GM12864 (cell line): ENCODE data around the gene SLC48A1.

ENCODE experiments used
- DNase-seq: peaks from one replicate; pipeline ENCODE4 v3.0.0-alpha.2; 2011; ENCODE audit warnings: low read depth
- H3K4me3 ChIP-seq: 2 replicates; pipeline ENCODE4 v1.5.1; 2011; ENCODE audit warnings: mild to moderate bottlenecking, low read depth, low read length, control low read depth
- TF ChIP-seq, protein P1 (sequence below): IDR thresholded peaks from 2 replicates; pipeline ENCODE4 v1.5.1; 2011; ENCODE audit warnings: low read depth, mild to moderate bottlenecking, moderate library complexity, low read length, control low read depth, inconsistent platforms; ENCODE audit errors: missing control alignments

Gene SLC48A1

DNA sequence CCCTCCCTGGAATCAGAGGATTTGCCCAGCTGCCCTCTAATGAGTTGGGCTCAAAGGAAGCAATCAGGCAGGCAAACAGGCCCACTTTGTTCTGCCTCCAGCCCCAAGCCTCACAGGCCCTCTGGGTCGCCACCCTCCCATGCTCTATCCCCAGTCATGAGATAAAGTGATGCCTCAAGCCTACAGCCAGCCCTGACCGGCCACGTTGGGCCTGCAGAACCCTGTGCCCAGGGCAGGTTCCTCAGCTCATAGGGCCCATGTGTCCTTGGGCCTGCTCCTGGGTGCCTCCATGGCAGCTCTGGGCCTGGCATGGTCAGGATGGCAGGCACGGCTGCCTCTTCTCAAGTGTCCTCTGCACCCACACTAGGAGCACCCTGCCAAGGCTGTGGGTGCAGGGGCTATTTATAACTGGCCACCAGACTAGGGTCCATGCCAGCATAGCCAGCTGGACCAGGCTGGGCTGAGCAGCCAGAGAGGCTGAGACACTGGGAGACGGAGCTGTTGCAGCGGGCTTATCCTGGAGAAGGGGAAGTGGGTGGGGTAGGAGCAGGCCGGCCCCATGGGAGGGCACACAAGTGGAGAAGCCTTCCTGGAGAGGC is 26.4 kb downstream of the SLC48A1 start:
- H3K4me3 ChIP-seq: no peak overlapping the region
- no peak for DNase-seq
- TF ChIP-seq, protein P1, sequence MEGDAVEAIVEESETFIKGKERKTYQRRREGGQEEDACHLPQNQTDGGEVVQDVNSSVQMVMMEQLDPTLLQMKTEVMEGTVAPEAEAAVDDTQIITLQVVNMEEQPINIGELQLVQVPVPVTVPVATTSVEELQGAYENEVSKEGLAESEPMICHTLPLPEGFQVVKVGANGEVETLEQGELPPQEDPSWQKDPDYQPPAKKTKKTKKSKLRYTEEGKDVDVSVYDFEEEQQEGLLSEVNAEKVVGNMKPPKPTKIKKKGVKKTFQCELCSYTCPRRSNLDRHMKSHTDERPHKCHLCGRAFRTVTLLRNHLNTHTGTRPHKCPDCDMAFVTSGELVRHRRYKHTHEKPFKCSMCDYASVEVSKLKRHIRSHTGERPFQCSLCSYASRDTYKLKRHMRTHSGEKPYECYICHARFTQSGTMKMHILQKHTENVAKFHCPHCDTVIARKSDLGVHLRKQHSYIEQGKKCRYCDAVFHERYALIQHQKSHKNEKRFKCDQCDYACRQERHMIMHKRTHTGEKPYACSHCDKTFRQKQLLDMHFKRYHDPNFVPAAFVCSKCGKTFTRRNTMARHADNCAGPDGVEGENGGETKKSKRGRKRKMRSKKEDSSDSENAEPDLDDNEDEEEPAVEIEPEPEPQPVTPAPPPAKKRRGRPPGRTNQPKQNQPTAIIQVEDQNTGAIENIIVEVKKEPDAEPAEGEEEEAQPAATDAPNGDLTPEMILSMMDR: no peak

DNA sequence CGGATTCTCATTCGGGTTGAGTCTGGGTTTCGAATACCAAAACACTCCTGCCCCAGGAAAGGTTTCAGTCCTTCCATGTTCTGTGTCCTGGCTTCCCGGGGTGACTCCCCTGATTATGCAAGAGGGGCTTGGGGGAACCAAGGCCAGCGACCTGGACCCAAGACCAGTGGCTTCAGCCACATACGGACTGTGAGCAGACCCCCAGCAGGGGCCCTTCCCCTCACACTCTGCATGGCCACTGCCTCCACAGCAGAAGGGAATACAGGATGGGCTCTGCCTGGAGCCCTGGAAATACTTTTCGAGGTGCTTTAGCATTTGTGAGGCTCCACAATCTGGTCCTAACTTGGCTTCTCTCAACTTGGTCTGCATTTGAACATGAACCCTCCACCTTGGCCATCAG is 27.5 kb downstream of the SLC48A1 start:
- DNase-seq: no peak
- TF ChIP-seq, protein P1: no peak
- H3K4me3 ChIP-seq: no peak overlapping the region

DNA sequence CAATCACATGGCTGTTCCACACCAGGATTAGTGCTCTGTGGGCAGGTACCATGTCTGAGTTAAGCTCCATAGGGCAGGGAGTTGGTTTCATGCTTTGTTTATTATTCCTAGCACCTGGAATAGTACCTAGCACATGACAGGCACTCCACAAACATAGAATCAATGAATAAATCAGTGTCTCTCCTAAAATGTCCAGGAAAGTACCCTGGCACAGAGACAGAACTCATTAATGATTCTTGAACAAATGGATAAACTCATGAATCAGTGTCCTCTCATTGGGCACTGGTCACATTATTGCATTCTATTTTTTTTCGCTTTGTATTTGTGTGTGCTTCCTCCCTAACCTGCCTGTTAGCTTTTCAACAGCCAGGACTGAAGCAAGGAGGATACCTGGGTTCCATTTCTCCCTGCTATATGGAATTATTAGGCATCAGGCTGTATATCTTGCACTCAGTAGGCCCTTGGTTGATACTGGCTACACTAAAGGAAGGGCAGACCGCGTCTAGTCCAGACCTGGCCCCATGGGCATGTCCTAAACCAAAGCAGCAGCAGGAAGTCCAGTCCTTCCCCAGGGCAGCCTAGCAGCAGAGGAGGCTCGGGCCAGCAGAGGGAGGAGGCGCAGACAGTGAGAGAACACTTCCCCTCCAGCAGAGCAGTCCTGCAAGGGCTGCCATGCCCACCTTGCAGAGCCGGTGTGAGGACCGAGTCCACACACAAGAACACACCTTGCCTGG is 28.3 kb downstream of the SLC48A1 start:
- TF ChIP-seq, protein P1: no peak
- H3K4me3 ChIP-seq: no peak overlapping the region
- DNase-seq: no peak

DNA sequence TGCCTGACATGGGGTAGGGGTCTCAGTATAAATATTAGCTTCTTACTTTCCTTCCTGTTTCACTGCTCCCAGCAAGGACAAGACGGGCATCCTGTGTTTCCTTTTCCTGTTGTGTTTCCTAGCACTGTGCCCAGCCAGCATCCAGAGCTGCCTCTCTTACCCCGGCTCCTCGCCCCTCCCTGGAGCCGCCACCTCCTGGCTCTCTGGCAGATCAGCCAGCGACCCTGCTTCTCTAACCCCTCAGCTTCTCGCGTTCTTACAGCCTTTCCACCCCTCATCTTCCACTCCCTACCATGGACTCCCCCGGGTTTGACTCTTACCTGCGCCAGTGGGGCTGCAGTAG is 28.8 kb downstream of the SLC48A1 start:
- DNase-seq: no peak
- H3K4me3 ChIP-seq: no peak overlapping the region
- TF ChIP-seq, protein P1: no peak

DNA sequence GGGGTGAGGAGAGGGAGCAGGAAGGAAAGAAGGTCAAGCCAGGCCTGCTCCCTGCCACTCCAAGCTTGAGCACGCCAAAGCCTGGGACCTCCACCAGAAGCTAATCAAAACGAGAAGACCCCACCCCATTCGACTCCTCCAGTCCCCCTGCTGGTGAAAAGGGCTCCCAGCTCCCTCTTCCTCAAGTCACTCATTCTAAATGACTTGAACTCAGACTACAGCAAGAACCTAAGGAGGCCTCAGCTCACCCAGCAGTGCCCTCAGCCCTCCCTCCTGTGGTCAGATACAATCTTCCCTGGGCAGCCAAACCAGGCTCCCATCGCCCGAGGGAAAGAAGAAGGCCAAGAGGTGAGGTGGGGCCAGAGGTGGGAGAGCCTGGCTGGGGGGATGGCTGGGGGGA is 29.3 kb downstream of the SLC48A1 start:
- TF ChIP-seq, protein P1: peak; percentile 47
- no peak overlapping the region for H3K4me3 ChIP-seq
- no peak for DNase-seq

DNA sequence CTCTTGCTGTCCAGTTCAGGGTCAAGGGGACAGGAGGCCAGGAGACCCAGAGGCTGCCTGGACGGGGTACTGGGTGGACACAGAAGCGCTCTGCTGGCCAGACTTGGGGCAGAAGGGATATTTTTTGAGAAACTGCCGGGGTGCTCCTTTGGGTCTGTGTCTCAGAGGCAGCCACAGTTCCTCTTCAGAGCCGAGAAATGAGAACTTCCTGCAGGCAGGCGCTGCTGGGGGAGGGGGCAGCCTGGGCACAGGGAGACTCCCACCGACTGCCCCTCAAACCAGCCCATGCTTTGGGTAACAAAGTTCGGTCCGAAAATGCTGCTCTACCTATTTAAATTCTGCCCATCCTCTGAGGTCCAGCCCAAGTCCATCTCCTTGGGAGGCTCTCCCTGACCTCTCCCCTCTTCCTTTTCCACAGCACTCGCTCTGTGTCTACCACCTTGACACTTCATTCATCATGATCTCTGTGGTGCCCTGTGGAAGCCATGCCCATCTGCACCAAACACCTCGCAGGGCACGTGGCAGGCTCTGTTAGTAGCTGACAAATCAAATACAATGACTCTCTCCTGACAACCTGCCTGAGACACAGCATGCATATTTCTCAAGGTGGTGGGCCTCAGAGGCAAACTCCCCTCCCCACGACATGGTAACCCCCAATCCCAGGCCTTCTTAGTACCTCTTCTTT is 30.3 kb downstream of the SLC48A1 start:
- DNase-seq: no peak
- TF ChIP-seq, protein P1: no peak
- no peak overlapping the region for H3K4me3 ChIP-seq

DNA sequence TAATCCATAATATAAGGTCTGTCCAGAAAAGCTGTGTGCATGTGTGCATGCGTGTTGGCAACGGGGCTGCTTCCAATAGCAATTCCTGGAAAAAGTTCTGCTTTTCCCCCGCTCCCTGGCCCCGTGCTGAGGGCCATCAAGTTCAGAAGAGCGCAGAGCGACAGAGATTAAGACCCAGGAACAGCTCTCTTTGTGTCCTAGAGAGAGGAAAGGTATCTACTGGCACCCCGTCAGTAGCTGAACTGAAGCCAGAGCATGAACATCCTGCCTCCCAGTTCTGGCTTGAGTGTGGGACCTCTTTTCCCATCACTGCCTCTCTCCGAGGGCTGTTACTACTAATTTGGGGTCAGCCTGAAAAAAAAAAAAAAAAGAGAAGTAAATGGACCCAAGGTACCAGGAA is 31.1 kb downstream of the SLC48A1 start:
- H3K4me3 ChIP-seq: no peak overlapping the region
- no peak for DNase-seq
- TF ChIP-seq, protein P1: no peak
